Osteoblast (primary cell): ENCODE results near the gene CAV1. TPM values are rescaled to one million over a fixed set of nuclear protein-coding genes. Genes with fewer than 3 reads are reported as not detected.

Experiments used
- DNase-seq: peaks from one replicate; pipeline ENCODE4 v3.0.0; 2011; ENCODE audit warnings: low spot score, mixed read lengths; ENCODE audit not compliant: insufficient read length; ENCODE audit errors: missing footprints
- H2AFZ ChIP-seq: 2 replicates; pipeline ENCODE4 v1.6.0; 2011; ENCODE audit warnings: mild to moderate bottlenecking, low read length
- H3K27ac ChIP-seq: 2 replicates; pipeline ENCODE4 v1.5.1; 2011; ENCODE audit warnings: mild to moderate bottlenecking, low read depth, low read length, moderate library complexity
- H3K27me3 ChIP-seq: 2 replicates; pipeline ENCODE4 v1.6.0; 2012; ENCODE audit warnings: mild to moderate bottlenecking, control low read depth, inconsistent platforms, low read length, moderate library complexity; ENCODE audit not compliant: insufficient read depth
- H3K36me3 ChIP-seq: 2 replicates; pipeline ENCODE4 v1.5.1; 2011; ENCODE audit warnings: mild to moderate bottlenecking, low read length, control low read depth, moderate library complexity; ENCODE audit not compliant: insufficient read depth
- H3K4me1 ChIP-seq: 2 replicates; pipeline ENCODE4 v1.5.1; 2011; ENCODE audit warnings: mild to moderate bottlenecking, low read length, control low read depth, moderate library complexity; ENCODE audit not compliant: insufficient read depth
- H3K4me2 ChIP-seq: 2 replicates; pipeline ENCODE4 v1.6.0; 2011; ENCODE audit warnings: mild to moderate bottlenecking, low read length; ENCODE audit not compliant: insufficient read depth
- H3K4me3 ChIP-seq: fragments of 200-600 bp; sonication (generic); 3 replicates; pipeline ENCODE4 v1.5.1; 2012; ENCODE audit warnings: mild to moderate bottlenecking, low read length, inconsistent platforms; ENCODE audit not compliant: insufficient read depth
- H3K79me2 ChIP-seq: 2 replicates; pipeline ENCODE4 v1.6.0; 2012; ENCODE audit warnings: mild to moderate bottlenecking, low read length, control low read depth, inconsistent platforms; ENCODE audit not compliant: insufficient read depth
- H3K9me3 ChIP-seq: 2 replicates; pipeline ENCODE4 v1.5.1; 2011; ENCODE audit warnings: low read depth, low read length, control low read depth
- H4K20me1 ChIP-seq: 2 replicates; pipeline ENCODE4 v1.6.0; 2012; ENCODE audit warnings: mild to moderate bottlenecking, low read length, control low read depth; ENCODE audit not compliant: insufficient read depth
- total RNA-seq: library from RNA; depleted of rRNA; stranded (reverse); fragments of >200 nt; gene quantifications from 2 replicates; pipeline ENCODE4 v1.2.3, GENCODE V29; 2012
- TF ChIP-seq, protein P1 (sequence below): IDR thresholded peaks from 2 replicates; pipeline ENCODE4 v1.5.1; 2011; ENCODE audit warnings: mild to moderate bottlenecking, low read depth, low read length, moderate library complexity; ENCODE audit errors: extremely low read depth

CAV1 gene
- total RNA-seq, 1 donor, result 337 TPM

GRCh38 chr7:116487907-116488521 lies 36.8 kb upstream of the CAV1 start:
- TF ChIP-seq, protein P1, sequence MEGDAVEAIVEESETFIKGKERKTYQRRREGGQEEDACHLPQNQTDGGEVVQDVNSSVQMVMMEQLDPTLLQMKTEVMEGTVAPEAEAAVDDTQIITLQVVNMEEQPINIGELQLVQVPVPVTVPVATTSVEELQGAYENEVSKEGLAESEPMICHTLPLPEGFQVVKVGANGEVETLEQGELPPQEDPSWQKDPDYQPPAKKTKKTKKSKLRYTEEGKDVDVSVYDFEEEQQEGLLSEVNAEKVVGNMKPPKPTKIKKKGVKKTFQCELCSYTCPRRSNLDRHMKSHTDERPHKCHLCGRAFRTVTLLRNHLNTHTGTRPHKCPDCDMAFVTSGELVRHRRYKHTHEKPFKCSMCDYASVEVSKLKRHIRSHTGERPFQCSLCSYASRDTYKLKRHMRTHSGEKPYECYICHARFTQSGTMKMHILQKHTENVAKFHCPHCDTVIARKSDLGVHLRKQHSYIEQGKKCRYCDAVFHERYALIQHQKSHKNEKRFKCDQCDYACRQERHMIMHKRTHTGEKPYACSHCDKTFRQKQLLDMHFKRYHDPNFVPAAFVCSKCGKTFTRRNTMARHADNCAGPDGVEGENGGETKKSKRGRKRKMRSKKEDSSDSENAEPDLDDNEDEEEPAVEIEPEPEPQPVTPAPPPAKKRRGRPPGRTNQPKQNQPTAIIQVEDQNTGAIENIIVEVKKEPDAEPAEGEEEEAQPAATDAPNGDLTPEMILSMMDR, result no peak
- H3K36me3 ChIP-seq, result no peaks in the 10 kb centered on the region
- H3K4me1 ChIP-seq, result peaks cover 7% of the 10 kb centered on the region
- no peak overlapping the region for H3K27ac ChIP-seq
- no peak overlapping the region for H3K4me3 ChIP-seq
- H4K20me1 ChIP-seq, result no peaks in the 10 kb centered on the region
- H3K79me2 ChIP-seq, result no peaks in the 10 kb centered on the region
- H2AFZ ChIP-seq, result no peak overlapping the region
- no peak overlapping the region for H3K4me2 ChIP-seq
- H3K9me3 ChIP-seq, result no peaks in the 10 kb centered on the region
- H3K27me3 ChIP-seq, result no peaks in the 10 kb centered on the region
- DNase-seq, result no peak

GRCh38 chr7:116490351-116490750 lies 34.5 kb upstream of the CAV1 start:
- Histone ChIP-seq H4K20me1 (no peaks in the 10 kb centered on the region), H3K4me2 (no peak overlapping the region), H3K4me3 (no peak overlapping the region), H2AFZ (no peak overlapping the region), H3K4me1 (no peaks in the 10 kb centered on the region), H3K27ac (no peak overlapping the region), H3K79me2 (no peaks in the 10 kb centered on the region), H3K36me3 (no peaks in the 10 kb centered on the region), H3K9me3 (no peaks in the 10 kb centered on the region), H3K27me3 (no peaks in the 10 kb centered on the region)
- DNase-seq, result no peak
- TF ChIP-seq, protein P1, result no peak

GRCh38 chr7:116491887-116492653 lies 32.8 kb upstream of the CAV1 start:
- TF ChIP-seq, protein P1, result no peak
- Histone ChIP-seq H3K9me3 (no peaks in the 10 kb centered on the region), H3K4me1 (no peaks in the 10 kb centered on the region), H3K4me3 (no peak overlapping the region), H3K79me2 (no peaks in the 10 kb centered on the region), H3K4me2 (no peak overlapping the region), H4K20me1 (no peaks in the 10 kb centered on the region), H3K27me3 (no peaks in the 10 kb centered on the region), H2AFZ (no peak overlapping the region), H3K27ac (no peak overlapping the region), H3K36me3 (no peaks in the 10 kb centered on the region)
- no peak for DNase-seq

DNA sequence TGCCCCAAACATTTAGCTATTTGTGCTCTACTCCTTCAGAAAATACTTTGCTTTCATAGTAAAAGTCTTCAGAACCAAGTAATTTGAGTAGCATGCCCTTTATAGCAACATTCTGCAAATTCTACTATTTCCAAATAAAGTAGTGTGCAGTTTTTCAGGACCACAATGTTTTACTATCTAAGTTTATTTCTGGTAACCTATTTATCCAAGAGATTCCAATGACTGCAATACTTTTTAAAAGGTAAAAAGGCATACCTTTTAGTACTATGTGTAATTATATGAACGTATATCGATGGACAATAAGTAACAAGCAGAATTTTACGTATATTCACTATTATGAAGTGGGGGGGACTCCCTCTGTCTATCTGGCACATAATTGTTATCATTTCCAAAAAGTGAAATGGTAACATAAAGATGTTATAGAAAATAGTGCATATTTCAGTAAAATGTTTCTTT lies 32.2 kb upstream of the CAV1 start:
- Histone ChIP-seq H3K4me2 (no peak overlapping the region), H3K4me1 (no peaks in the 10 kb centered on the region)
- DNase-seq, result no peak

More for the DNA sequence above, 32.2 kb upstream of the CAV1 start:
- Histone ChIP-seq H4K20me1 (no peaks in the 10 kb centered on the region), H3K36me3 (no peaks in the 10 kb centered on the region), H3K79me2 (no peaks in the 10 kb centered on the region), H3K9me3 (no peaks in the 10 kb centered on the region), H2AFZ (no peak overlapping the region), H3K27me3 (no peaks in the 10 kb centered on the region), H3K4me3 (no peak overlapping the region), H3K27ac (no peak overlapping the region)
- TF ChIP-seq, protein P1, result no peak
